ENCODE data around the gene OR2D2.

OR2D2 gene

GRCh38 chr11:6892400-6892799, at the start of gene OR2D2:
TSS of gene OR2D2 (minus strand) at chr11:6892500. CDS start at chr11:6892500, 0 bp downstream.
- no peaks in the 10 kb centered on the region for H4K20me1 ChIP-seq (ENCODE audit: insufficient read depth)
- H3K4me1 ChIP-seq (ENCODE audit: low read depth, poor library complexity, severe bottlenecking), result no peaks in the 10 kb centered on the region
- TF ChIP-seq CTCF (conservative IDR thresholded peaks at IDR 0.05; ENCODE audit: low read depth, low read length), result no peak
- no peaks in the 10 kb centered on the region for H3K27me3 ChIP-seq (ENCODE audit: insufficient read depth, low read depth)
- H2AFZ ChIP-seq (ENCODE audit: low read depth), result no peak within 1 kb of the TSS
- H3K4me2 ChIP-seq, result no peak within 1 kb of the TSS
- no peak within 1 kb of the TSS for H3K27ac ChIP-seq
- H3K79me2 ChIP-seq (ENCODE audit: insufficient read depth, low read depth), result no peaks in the 10 kb centered on the region
- no peak within 1 kb of the TSS for H3K9ac ChIP-seq
- no peaks in the 10 kb centered on the region for H3K36me3 ChIP-seq (ENCODE audit: insufficient read depth)
- no peak within 1 kb of the TSS for H3K4me3 ChIP-seq (IDR thresholded peaks at IDR 0.05; ENCODE audit: insufficient read depth, low read depth, low read length)

GRCh38 chr11:6941970-6942369, 49.7 kb upstream of the OR2D2 start:
- H3K27ac ChIP-seq, result no peak overlapping the region
- no peak overlapping the region for H2AFZ ChIP-seq (ENCODE audit: low read depth)
- no peak overlapping the region for H3K9ac ChIP-seq
- H4K20me1 ChIP-seq (ENCODE audit: insufficient read depth), result no peaks in the 10 kb centered on the region
- H3K79me2 ChIP-seq (ENCODE audit: insufficient read depth, low read depth), result no peaks in the 10 kb centered on the region
- H3K4me2 ChIP-seq, result no peak overlapping the region
- H3K27me3 ChIP-seq (ENCODE audit: insufficient read depth, low read depth), result no peaks in the 10 kb centered on the region
- H3K4me1 ChIP-seq (ENCODE audit: low read depth, poor library complexity, severe bottlenecking), result peaks cover 19% of the 10 kb centered on the region
- H3K4me3 ChIP-seq (IDR thresholded peaks at IDR 0.05; ENCODE audit: insufficient read depth, low read depth, low read length), result no peak overlapping the region
- TF ChIP-seq CTCF (conservative IDR thresholded peaks at IDR 0.05; ENCODE audit: low read depth, low read length), result no peak
- H3K36me3 ChIP-seq (ENCODE audit: insufficient read depth), result no peaks in the 10 kb centered on the region; the same call in 1 of the 2 replicates

GRCh38 chr11:6932145-6932544, 39.8 kb upstream of the OR2D2 start:
- Histone ChIP-seq H4K20me1 (ENCODE audit: insufficient read depth) (no peaks in the 10 kb centered on the region), H3K79me2 (ENCODE audit: insufficient read depth, low read depth) (peaks cover 18% of the 10 kb centered on the region; the same call in 1 of the 2 replicates), H3K4me3 (IDR thresholded peaks at IDR 0.05; ENCODE audit: insufficient read depth, low read depth, low read length) (no peak overlapping the region), H3K27ac (no peak overlapping the region), H3K4me1 (ENCODE audit: low read depth, poor library complexity, severe bottlenecking) (peaks cover 46% of the 10 kb centered on the region), H3K4me2 (no peak overlapping the region), H2AFZ (ENCODE audit: low read depth) (no peak overlapping the region), H3K36me3 (ENCODE audit: insufficient read depth) (peaks cover 6% of the 10 kb centered on the region; the same call in 1 of the 2 replicates), H3K27me3 (ENCODE audit: insufficient read depth, low read depth) (no peaks in the 10 kb centered on the region), H3K9ac (no peak overlapping the region)
- no peak for TF ChIP-seq CTCF (conservative IDR thresholded peaks at IDR 0.05; ENCODE audit: low read depth, low read length)

GRCh38 chr11:6931146-6931713, 38.9 kb upstream of the OR2D2 start:
- peaks cover 36% of the 10 kb centered on the region for H3K4me1 ChIP-seq (ENCODE audit: low read depth, poor library complexity, severe bottlenecking)
- H3K9ac ChIP-seq, result no peak overlapping the region
- no peak overlapping the region for H3K4me3 ChIP-seq (IDR thresholded peaks at IDR 0.05; ENCODE audit: insufficient read depth, low read depth, low read length)
- H3K79me2 ChIP-seq (ENCODE audit: insufficient read depth, low read depth), result peaks cover 18% of the 10 kb centered on the region; the same call in 1 of the 2 replicates
- no peak overlapping the region for H3K27ac ChIP-seq
- H3K27me3 ChIP-seq (ENCODE audit: insufficient read depth, low read depth), result no peaks in the 10 kb centered on the region
- H3K4me2 ChIP-seq, result no peak overlapping the region
- no peak overlapping the region for H2AFZ ChIP-seq (ENCODE audit: low read depth)
- no peaks in the 10 kb centered on the region for H4K20me1 ChIP-seq (ENCODE audit: insufficient read depth)
- no peak for TF ChIP-seq CTCF (conservative IDR thresholded peaks at IDR 0.05; ENCODE audit: low read depth, low read length)
- peaks cover 6% of the 10 kb centered on the region; the same call in 1 of the 2 replicates for H3K36me3 ChIP-seq (ENCODE audit: insufficient read depth)
